ENCODE results near the gene MTF1. TPM values are rescaled to one million over a fixed set of nuclear protein-coding genes. Genes with fewer than 3 reads are reported as not detected.

Gene MTF1
- total and polyA plus RNA-seq, 12 donors = 1.5 to 17.1 (median 10.5) TPM

DNA sequence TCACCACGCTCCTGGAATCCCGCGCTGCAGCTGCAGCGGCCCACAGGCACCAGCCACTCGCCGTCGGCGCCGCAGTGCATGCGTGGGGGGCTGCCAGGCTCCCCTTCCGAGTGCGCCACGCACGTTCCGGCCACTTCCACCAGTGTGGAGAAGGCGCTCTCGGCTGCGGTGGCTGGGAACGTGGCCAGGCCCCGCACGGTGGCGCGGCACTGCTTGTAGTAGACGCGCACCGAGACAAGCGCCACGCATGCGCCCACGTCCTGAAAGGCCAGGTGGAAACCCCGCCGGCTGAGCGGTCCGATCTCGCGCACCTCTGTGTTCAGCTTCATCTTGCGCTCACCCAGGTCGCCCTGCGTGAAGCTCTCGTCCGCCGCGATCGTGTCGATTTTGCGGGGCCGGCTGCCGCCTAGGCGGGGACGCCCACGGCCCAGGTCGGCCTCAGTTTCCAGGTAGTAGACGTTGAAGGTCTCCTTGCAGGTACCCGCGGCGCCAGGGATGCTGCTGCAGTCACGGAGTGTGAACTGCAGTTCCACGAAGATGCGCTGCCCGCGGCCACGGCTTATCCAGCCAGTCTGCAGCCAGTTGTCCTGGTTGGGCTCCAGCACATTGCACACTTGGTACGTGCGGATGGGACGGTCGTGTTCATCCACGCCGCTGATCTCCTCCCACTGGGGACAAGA is 97.8 kb downstream of the MTF1 start:
- H3K4me3 ChIP-seq = no peak overlapping the region
- H3K27me3 ChIP-seq = peaks cover 10 to 94% (median 88%) of the 10 kb centered on the region in 7 donors
- no peaks in the 10 kb centered on the region for H3K9me3 ChIP-seq
- intact Hi-C loops (cut with DNase I) = no loop called here
- H3K27ac ChIP-seq = no peak overlapping the region
- no peaks in the 10 kb centered on the region for H3K36me3 ChIP-seq
- TF ChIP-seq, protein P1, sequence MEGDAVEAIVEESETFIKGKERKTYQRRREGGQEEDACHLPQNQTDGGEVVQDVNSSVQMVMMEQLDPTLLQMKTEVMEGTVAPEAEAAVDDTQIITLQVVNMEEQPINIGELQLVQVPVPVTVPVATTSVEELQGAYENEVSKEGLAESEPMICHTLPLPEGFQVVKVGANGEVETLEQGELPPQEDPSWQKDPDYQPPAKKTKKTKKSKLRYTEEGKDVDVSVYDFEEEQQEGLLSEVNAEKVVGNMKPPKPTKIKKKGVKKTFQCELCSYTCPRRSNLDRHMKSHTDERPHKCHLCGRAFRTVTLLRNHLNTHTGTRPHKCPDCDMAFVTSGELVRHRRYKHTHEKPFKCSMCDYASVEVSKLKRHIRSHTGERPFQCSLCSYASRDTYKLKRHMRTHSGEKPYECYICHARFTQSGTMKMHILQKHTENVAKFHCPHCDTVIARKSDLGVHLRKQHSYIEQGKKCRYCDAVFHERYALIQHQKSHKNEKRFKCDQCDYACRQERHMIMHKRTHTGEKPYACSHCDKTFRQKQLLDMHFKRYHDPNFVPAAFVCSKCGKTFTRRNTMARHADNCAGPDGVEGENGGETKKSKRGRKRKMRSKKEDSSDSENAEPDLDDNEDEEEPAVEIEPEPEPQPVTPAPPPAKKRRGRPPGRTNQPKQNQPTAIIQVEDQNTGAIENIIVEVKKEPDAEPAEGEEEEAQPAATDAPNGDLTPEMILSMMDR (IDR thresholded peaks at IDR 0.05) = no peak
- no peak for ATAC-seq
- DNase-seq = no peak
- WGBS, 2 donors = 46 to 51% methylated on average over 67 to 68 of the region's 68 CpGs
- H3K4me1 ChIP-seq = no peaks in the 10 kb centered on the region

Other genes with a start within 250 kb of the MTF1 start
- gene RSPO1, start 224.7 kb downstream of the MTF1 start, total RNA-seq = under 1 TPM in 2 of 10 donors, not detected in 8; 0.10 to 0.35 TPM
- gene RSPO1, start 224.7 kb downstream of the MTF1 start, polyA plus RNA-seq = under 1 TPM in 1 of 2 donors, not detected in 1; 0.03 TPM
- 1 to 10 TPM in 1 of 10 donors, under 1 TPM in 8, not detected in 1; 0.09 to 2.9 (median 0.42) TPM for gene CDCA8, start 167.1 kb downstream of the MTF1 start, total RNA-seq
- under 1 TPM; 0.29 to 0.41 TPM for gene CDCA8, start 167.1 kb downstream of the MTF1 start, polyA plus RNA-seq
- under 1 TPM in 4 of 10 donors, not detected in 6; 0.04 to 0.15 (median 0.06) TPM for gene EPHA10, start 94.5 kb downstream of the MTF1 start, total RNA-seq
- gene EPHA10, start 94.5 kb downstream of the MTF1 start, polyA plus RNA-seq = under 1 TPM; 0.04 to 0.15 TPM
- 1 to 10 TPM in 8 of 10 donors, under 1 TPM in 2; 0.69 to 3.1 (median 1.6) TPM for gene MANEAL, start 65.7 kb downstream of the MTF1 start, total RNA-seq
- gene MANEAL, start 65.7 kb downstream of the MTF1 start, polyA plus RNA-seq = under 1 TPM; 0.66 to 0.75 TPM
- 10 to 100 TPM; 37.8 to 53.0 (median 46.0) TPM for gene C1orf122, start 51.8 kb downstream of the MTF1 start, total RNA-seq
- 10 to 100 TPM; 45.9 to 48.1 TPM for gene C1orf122, start 51.8 kb downstream of the MTF1 start, polyA plus RNA-seq
- gene YRDC, start 51.4 kb downstream of the MTF1 start, total RNA-seq = 1 to 10 TPM; 3.3 to 9.1 (median 5.5) TPM
- gene YRDC, start 51.4 kb downstream of the MTF1 start, polyA plus RNA-seq = 10 to 100 TPM in 1 of 2 donors, 1 to 10 TPM in 1; 4.3 to 15.9 TPM
- 10 to 100 TPM in 9 of 10 donors, 1 to 10 TPM in 1; 8.7 to 16.7 (median 12.5) TPM for gene INPP5B, start 87.5 kb upstream of the MTF1 start, total RNA-seq
- gene INPP5B, start 87.5 kb upstream of the MTF1 start, polyA plus RNA-seq = 10 to 100 TPM in 1 of 2 donors, 1 to 10 TPM in 1; 4.1 to 17.3 TPM
- 10 to 100 TPM; 21.0 to 30.3 (median 27.1) TPM for gene SF3A3, start 130.4 kb upstream of the MTF1 start, total RNA-seq
- gene SF3A3, start 130.4 kb upstream of the MTF1 start, polyA plus RNA-seq = 10 to 100 TPM; 14.2 to 18.6 TPM
- 10 to 100 TPM in 3 of 10 donors, 1 to 10 TPM in 7; 5.8 to 23.8 (median 8.3) TPM for gene FHL3, start 145.9 kb upstream of the MTF1 start, total RNA-seq
- 10 to 100 TPM; 11.6 to 14.9 TPM for gene FHL3, start 145.9 kb upstream of the MTF1 start, polyA plus RNA-seq
- gene UTP11, start 153.1 kb upstream of the MTF1 start, total RNA-seq = 10 to 100 TPM; 24.1 to 59.8 (median 37.1) TPM
- gene UTP11, start 153.1 kb upstream of the MTF1 start, polyA plus RNA-seq = 10 to 100 TPM; 22.9 to 34.2 TPM
- gene POU3F1, start 187.2 kb upstream of the MTF1 start, total RNA-seq = under 1 TPM in 2 of 10 donors, not detected in 8; 0.13 to 0.22 TPM
- gene POU3F1, start 187.2 kb upstream of the MTF1 start, polyA plus RNA-seq = under 1 TPM in 1 of 2 donors, not detected in 1; 0.03 TPM

All from heart right ventricle (tissue), 16 donors.